CD4-positive, alpha-beta memory T cell (primary cell): Measurements from ENCODE around the gene APBB2. TPM values are rescaled to one million over a fixed set of nuclear protein-coding genes. Genes with fewer than 3 reads are reported as not detected.

ENCODE experiments used
- CTCF ChIA-PET: fragments of 350-600 bp; sonication (Branson Sonifier 250); formaldehyde crosslinking; loops from one replicate; lab custom pipeline; 2021; ENCODE audit warnings: inconsistent platforms; ENCODE audit not compliant: partially characterized antibody; lab: Charles Lee
- POLR2A ChIA-PET: fragments of 350-600 bp; sonication (Branson Sonifier 250); formaldehyde crosslinking; loops from one replicate; lab custom pipeline; 2021; ENCODE audit not compliant: partially characterized antibody; lab: Charles Lee
- DNase-seq, 5 donors: peaks; one replicate each; pipeline versions ENCODE4 v3.0.0 to v3.0.0-alpha.2; 2020 to 2022; ENCODE audit warnings: mixed read lengths in 1 of 5
- H3K27ac ChIP-seq: one replicate; pipeline ENCODE4 v1.7.0; 2013; ENCODE audit warnings: low read depth, low read length
- H3K27me3 ChIP-seq: 2 replicates; pipeline ENCODE4 v1.7.0; 2013; ENCODE audit warnings: mild to moderate bottlenecking, low read length, moderate library complexity; ENCODE audit not compliant: insufficient read depth
- H3K36me3 ChIP-seq: 2 replicates; pipeline ENCODE4 v1.7.0; 2013; ENCODE audit warnings: mild to moderate bottlenecking, low read length, moderate library complexity; ENCODE audit not compliant: insufficient read depth
- H3K4me1 ChIP-seq: 2 replicates; pipeline ENCODE4 v1.7.0; 2013; ENCODE audit warnings: mild to moderate bottlenecking, low read length, moderate library complexity; ENCODE audit not compliant: insufficient read depth
- H3K4me3 ChIP-seq, 2 donors: one replicate each; pipeline ENCODE4 v1.7.0; 2013; ENCODE audit warnings: low read length in 2 of 2, mild to moderate bottlenecking in 1 of 2
- H3K9me3 ChIP-seq, 2 donors: one replicate each; pipeline ENCODE4 v1.7.0; 2013; ENCODE audit warnings: low read length in 2 of 2, control low read depth in 1 of 2; ENCODE audit not compliant: control insufficient read depth in 1 of 2
- H3K27ac Mint-ChIP-seq, 7 donors: one replicate each; pipeline ENCODE4 v1.8.0; 2020 to 2021; ENCODE audit warnings: mixed read lengths in 7 of 7, mild to moderate bottlenecking in 6 of 7, inconsistent platforms in 3 of 7, moderate library complexity in 3 of 7
- H3K27me3 Mint-ChIP-seq, 2 donors: one replicate each; pipeline ENCODE4 v1.8.0; 2020 to 2021; ENCODE audit warnings: mixed read lengths in 2 of 2
- H3K36me3 Mint-ChIP-seq, 2 donors: one replicate each; pipeline ENCODE4 v1.8.0; 2020 to 2021; ENCODE audit warnings: mixed read lengths in 2 of 2, inconsistent platforms in 1 of 2, mild to moderate bottlenecking in 1 of 2
- H3K4me1 Mint-ChIP-seq, 4 donors: one replicate each; pipeline ENCODE4 v1.8.0; 2020 to 2021; ENCODE audit warnings: mixed read lengths in 4 of 4, mild to moderate bottlenecking in 1 of 4
- H3K4me3 Mint-ChIP-seq, 8 donors: one replicate each; pipeline ENCODE4 v1.8.0; 2020 to 2021; ENCODE audit warnings: mixed read lengths in 8 of 8, mild to moderate bottlenecking in 7 of 8, moderate library complexity in 6 of 8, inconsistent platforms in 3 of 8
- H3K9me3 Mint-ChIP-seq, 8 donors: one replicate each; pipeline ENCODE4 v1.8.0; 2020 to 2021; ENCODE audit warnings: mixed read lengths in 8 of 8, mild to moderate bottlenecking in 5 of 8, inconsistent platforms in 3 of 8, moderate library complexity in 1 of 8
- intact Hi-C: fragments of 100-400 bp; cut with micrococcal nuclease; formaldehyde crosslinking; loops from one replicate; pipeline ENCODE4 v1.15.1; 2023
- polyA plus RNA-seq, 2 donors: library from polyadenylated mRNA; unstranded; fragments of 300-500 nt; fragmentation: Illumina TruSeq; gene quantifications; one replicate each; pipeline ENCODE4 v1.2.3, GENCODE V29; 2021
- total RNA-seq, 2 experiments: library from RNA; stranded (reverse); gene quantifications; one replicate each; pipeline ENCODE4 v1.2.3, GENCODE V29; 2021

The APBB2 gene
- total and polyA plus RNA-seq, 4 experiments from 2014 or later: 0.50 to 0.58 TPM; not detected in 2

DNA sequence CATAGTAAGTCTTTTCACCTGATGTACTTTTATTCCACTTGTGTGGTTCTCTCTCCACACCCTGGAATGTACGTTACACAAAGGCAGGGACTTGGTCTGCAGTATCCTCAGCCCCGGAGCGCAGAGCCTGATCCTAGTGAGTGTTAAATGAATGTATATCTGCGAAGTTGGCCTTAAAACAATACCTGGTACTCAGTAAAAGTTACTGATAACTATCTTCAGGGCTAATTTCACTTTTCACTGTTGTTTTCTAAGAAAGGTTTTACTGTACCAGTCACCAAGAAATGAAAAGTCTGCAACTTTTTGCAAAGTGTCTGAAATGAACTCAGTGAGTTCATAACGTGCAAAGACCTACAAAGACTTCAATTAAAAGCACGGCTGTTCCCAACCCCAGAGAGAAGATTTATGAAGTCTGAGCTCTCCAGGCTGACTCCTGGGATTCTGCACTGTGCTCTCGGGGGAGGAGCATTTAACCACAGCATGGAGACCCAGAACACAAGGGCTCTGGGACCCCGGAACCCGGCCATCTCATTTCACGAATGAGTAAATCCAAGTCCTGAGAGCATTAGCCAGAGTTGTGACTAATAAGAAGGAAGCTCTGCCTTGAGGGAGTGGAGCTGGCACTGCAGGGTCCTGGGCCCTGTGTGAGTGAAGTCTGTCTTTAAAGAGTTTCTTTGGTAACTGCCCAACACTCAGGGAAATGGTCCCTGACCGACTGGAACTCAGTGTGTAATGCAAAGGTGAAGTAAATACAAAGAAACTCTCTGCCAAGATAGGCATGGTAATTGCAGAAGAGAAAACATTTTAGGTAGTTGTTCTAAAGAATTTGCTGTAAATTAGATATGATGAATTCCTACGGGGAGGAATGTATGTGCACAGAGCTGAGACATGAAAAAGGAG lies 298.8 kb downstream of the APBB2 start:
- H3K4me3 ChIP-seq: no peak overlapping the region
- no peak for DNase-seq
- Mint-ChIP-seq H3K4me1 (peaks cover 0 to 4% (median 0%) of the 10 kb centered on the region in 4 donors), H3K27ac (no peak overlapping the region), H3K4me3 (no peak overlapping the region), H3K36me3 (no peaks in the 10 kb centered on the region), H3K27me3 (no peaks in the 10 kb centered on the region), H3K9me3 (peaks cover 0 to 2% (median 0%) of the 10 kb centered on the region in 8 donors)
- no peaks in the 10 kb centered on the region for H3K36me3 ChIP-seq
- H3K4me1 ChIP-seq: no peaks in the 10 kb centered on the region
- ChIA-PET CTCF (interaction anchor here (0.9 to 1.5 kb wide), 3 partner anchors 9 to 19 kb away, joined by 3 to 5 read pairs (median 3); no protein-coding TSS in a partner anchor), POLR2A (no interaction called here)
- H3K27me3 ChIP-seq: no peaks in the 10 kb centered on the region
- no peaks in the 10 kb centered on the region for H3K9me3 ChIP-seq
- H3K27ac ChIP-seq: no peak overlapping the region
- intact Hi-C loops: no loop called here

DNA sequence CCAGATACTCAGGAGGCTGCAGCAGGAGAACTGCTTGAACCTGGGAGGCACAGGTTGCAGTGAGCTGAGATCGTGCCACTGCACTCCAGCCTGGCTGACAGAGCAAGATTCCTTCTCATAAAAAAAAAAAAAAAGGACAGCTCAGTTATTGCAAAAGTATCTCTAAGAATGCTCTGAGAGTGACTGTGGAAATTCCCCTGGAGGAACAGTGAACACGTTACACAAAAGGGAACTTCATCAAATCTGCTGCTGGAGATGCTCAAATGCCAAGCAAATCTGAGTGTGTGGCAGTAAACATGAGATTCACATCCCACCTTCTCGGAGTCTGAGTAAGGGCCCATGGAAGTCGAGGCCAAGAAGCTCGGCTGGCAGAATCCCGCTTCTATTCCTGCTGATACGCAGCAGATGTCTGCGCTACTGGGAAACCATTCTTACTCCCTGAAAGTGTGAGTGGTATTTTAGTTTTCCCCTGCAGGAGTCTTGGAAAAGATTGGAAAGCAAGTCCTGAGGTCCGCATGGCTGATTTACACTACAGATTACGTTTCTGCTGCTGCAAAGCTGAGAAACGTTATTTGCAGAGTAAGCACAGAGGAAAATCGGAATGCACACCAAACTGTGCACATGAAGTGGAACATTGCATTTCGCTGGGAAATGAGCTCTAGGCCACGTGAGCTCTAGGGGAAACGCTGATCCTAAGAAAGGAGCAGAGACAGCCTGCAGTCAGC lies 301.7 kb downstream of the APBB2 start:
- Histone ChIP-seq H3K36me3 (no peaks in the 10 kb centered on the region), H3K9me3 (no peaks in the 10 kb centered on the region), H3K27me3 (no peaks in the 10 kb centered on the region), H3K4me1 (peaks cover 11% of the 10 kb centered on the region), H3K4me3 (no peak overlapping the region), H3K27ac (no peak overlapping the region)
- Mint-ChIP-seq H3K36me3 (no peaks in the 10 kb centered on the region), H3K4me3 (no peak overlapping the region), H3K9me3 (peaks cover 0 to 2% (median 0%) of the 10 kb centered on the region in 8 donors), H3K27me3 (no peaks in the 10 kb centered on the region), H3K4me1 (peaks cover 10 to 16% (median 13%) of the 10 kb centered on the region in 4 donors), H3K27ac (no peak overlapping the region)
- ChIA-PET POLR2A (no interaction called here), CTCF (interaction anchor here (1.2 to 10.4 kb wide), 3 partner anchors 13 to 29 kb away, joined by 3 to 100 read pairs (median 92); no protein-coding TSS in a partner anchor)
- no peak for DNase-seq
- intact Hi-C loops: no loop called here

DNA sequence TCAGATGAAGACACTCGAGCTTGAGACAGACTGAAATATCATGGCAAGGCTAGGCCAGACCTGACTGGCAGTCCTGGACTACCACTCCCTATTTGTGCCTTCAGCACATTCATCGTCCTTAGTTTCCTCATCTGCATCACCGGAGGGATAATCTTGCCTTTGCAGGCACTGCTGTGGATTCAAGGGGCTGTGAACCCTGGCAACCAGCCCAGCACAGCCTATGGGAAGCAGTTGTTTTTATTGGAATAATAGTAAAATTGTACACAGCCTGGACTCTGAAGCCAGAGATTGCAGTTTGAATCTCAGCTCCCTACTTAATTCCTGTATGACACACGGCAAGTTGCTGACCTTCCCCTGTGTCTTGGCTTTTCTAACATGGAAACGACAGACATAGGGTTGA lies 303.6 kb downstream of the APBB2 start:
- DNase-seq: no peak
- intact Hi-C loops: no loop called here
- no peaks in the 10 kb centered on the region for H3K27me3 Mint-ChIP-seq
- H3K27ac ChIP-seq: no peak overlapping the region
- no peak overlapping the region for H3K4me3 ChIP-seq
- no peak overlapping the region for H3K27ac Mint-ChIP-seq
- no peaks in the 10 kb centered on the region for H3K27me3 ChIP-seq
- CTCF ChIA-PET: interaction anchor here (7.4 to 10.4 kb wide), 2 partner anchors 12 to 14 kb away, joined by 92 to 100 read pairs; no protein-coding TSS in a partner anchor
- H3K9me3 ChIP-seq: no peaks in the 10 kb centered on the region
- H3K36me3 Mint-ChIP-seq: no peaks in the 10 kb centered on the region
- no peak overlapping the region for H3K4me3 Mint-ChIP-seq
- H3K4me1 ChIP-seq: peaks cover 11% of the 10 kb centered on the region
- POLR2A ChIA-PET: no interaction called here
- H3K9me3 Mint-ChIP-seq: peaks cover 0 to 2% (median 0%) of the 10 kb centered on the region in 8 donors
- H3K4me1 Mint-ChIP-seq: peaks cover 10 to 15% (median 13%) of the 10 kb centered on the region in 4 donors
- no peaks in the 10 kb centered on the region for H3K36me3 ChIP-seq

DNA sequence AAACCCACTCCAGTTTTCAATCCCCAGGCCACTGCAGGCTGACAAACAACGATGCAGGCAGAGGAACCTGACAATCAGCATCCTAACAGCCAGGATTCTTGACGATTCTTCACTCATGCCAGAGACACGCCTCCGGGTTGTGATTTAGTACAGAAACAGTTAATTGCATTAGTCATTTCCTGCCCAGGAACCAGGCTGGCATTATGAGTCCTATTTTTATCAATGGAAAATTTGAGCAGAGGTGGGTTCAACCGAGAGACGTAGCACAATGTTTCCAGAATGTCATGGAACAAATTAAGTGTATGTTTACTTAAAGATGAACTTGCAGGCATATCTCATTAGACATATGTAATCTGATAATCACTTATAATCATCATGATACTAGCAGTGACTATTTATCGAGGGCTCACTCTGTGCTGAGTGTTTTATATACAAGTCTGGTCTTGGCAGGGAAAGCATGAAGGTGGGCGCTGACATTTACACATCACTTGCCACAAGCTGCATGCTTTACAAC lies 304.9 kb downstream of the APBB2 start:
- POLR2A ChIA-PET: no interaction called here
- Histone ChIP-seq H3K9me3 (no peaks in the 10 kb centered on the region), H3K27ac (no peak overlapping the region), H3K27me3 (no peaks in the 10 kb centered on the region), H3K36me3 (no peaks in the 10 kb centered on the region), H3K4me3 (no peak overlapping the region), H3K4me1 (peaks cover 11% of the 10 kb centered on the region)
- intact Hi-C loops: loop anchor here (2.0 kb wide), 1 partner anchor 15 kb away; no protein-coding TSS in a partner anchor
- Mint-ChIP-seq H3K36me3 (no peaks in the 10 kb centered on the region), H3K9me3 (no peaks in the 10 kb centered on the region), H3K4me3 (no peak overlapping the region), H3K27ac (peak overlapping the region in 2 of 7 donors; percentile 2 to 29), H3K27me3 (no peaks in the 10 kb centered on the region), H3K4me1 (peaks cover 10 to 15% (median 12%) of the 10 kb centered on the region in 4 donors)
- DNase-seq: no peak
- CTCF ChIA-PET: interaction anchor here (1.5 to 10.4 kb wide), 3 partner anchors 9 to 16 kb away, joined by 6 to 100 read pairs (median 92); no protein-coding TSS in a partner anchor

DNA sequence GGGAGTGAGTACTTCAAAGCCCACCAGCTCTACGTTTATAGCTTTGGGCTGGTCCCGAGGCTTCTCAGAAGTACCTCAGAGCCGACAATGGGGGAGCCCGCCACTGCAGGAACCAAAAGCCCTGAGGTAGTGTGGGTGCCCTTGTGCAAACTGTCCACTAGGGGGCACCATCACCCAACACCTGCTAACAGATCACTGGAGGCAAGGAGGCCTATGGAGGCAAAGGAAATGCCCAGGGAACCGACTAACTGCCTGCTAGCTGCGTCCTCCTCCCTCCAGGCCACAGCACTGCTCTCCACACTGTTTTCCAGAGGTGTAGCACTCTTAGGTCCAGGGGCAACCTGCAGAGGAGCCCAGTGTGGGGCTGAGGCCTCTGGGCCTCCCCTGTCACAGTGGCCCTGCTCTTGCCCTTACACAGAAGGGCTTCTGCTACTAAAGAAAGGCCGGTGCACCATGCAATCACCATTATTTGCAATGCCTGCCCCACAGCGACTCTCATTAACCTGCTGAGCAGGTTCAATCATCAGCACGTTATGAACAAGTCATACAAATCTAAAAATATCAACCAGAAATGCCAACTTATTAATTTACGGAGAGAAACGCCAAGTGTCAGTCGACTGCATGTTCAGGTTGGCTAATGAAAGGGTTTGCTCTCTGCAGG lies 305.5 kb downstream of the APBB2 start:
- peak overlapping the region in 4 of 7 donors; percentile 2 to 53 (median 39) for H3K27ac Mint-ChIP-seq
- Histone ChIP-seq H3K27me3 (no peaks in the 10 kb centered on the region), H3K4me3 (no peak overlapping the region)

DNA sequence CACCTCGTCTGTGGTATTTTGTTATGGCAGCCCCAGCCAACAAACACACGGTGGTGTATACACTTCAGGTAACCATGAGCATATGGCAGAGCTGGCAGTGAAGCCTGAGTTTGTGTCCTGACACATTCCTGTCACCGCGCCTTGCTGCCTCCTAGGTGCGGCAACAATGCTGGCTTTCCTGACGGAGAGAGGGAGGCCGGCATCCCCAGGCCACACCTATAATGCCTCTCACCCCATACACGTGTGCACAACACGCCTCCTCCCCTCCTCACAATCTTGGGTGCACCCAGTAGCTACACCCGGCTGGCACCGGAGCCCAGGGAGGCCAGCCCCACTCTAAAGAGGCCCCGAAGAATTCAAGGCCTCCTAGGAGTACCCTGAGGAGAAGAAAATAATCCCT lies 306.0 kb downstream of the APBB2 start:
- ChIA-PET POLR2A (no interaction called here), CTCF (interaction anchor here (0.9 to 10.4 kb wide), 4 partner anchors 10 to 57 kb away, joined by 3 to 100 read pairs (median 49); no protein-coding TSS in a partner anchor)
- H3K27me3 Mint-ChIP-seq: peaks cover 0 to 3% of the 10 kb centered on the region in 2 donors
- H3K4me1 Mint-ChIP-seq: peaks cover 10 to 15% (median 12%) of the 10 kb centered on the region in 4 donors
- Histone ChIP-seq H3K4me1 (peaks cover 11% of the 10 kb centered on the region), H3K4me3 (no peak overlapping the region), H3K36me3 (no peaks in the 10 kb centered on the region), H3K27me3 (no peaks in the 10 kb centered on the region), H3K9me3 (no peaks in the 10 kb centered on the region), H3K27ac (no peak overlapping the region)
- no peak overlapping the region for H3K4me3 Mint-ChIP-seq
- no peak overlapping the region for H3K27ac Mint-ChIP-seq
- no peak for DNase-seq
- H3K9me3 Mint-ChIP-seq: peaks cover 0 to 1% (median 0%) of the 10 kb centered on the region in 8 donors
- H3K36me3 Mint-ChIP-seq: no peaks in the 10 kb centered on the region
- intact Hi-C loops: loop anchor here (2.0 kb wide), 1 partner anchor 17 kb away; no protein-coding TSS in a partner anchor

More for the DNA sequence above, 305.5 kb downstream of the APBB2 start:
- no peak overlapping the region for H3K27ac ChIP-seq
- peaks cover 10 to 15% (median 12%) of the 10 kb centered on the region in 4 donors for H3K4me1 Mint-ChIP-seq
- no peaks in the 10 kb centered on the region for H3K36me3 ChIP-seq
- no peaks in the 10 kb centered on the region for H3K36me3 Mint-ChIP-seq
- H3K9me3 Mint-ChIP-seq: no peaks in the 10 kb centered on the region
- intact Hi-C loops: loop anchor here (2.0 kb wide), 1 partner anchor 16 kb away; no protein-coding TSS in a partner anchor
- H3K4me1 ChIP-seq: peaks cover 11% of the 10 kb centered on the region
- peak in 4 of 5 donors; percentile 49 to 56 (median 54) for DNase-seq
- ChIA-PET POLR2A (no interaction called here), CTCF (interaction anchor here (0.9 to 10.4 kb wide), 4 partner anchors 9 to 57 kb away, joined by 3 to 100 read pairs (median 49); no protein-coding TSS in a partner anchor)
- H3K27me3 Mint-ChIP-seq: no peaks in the 10 kb centered on the region
- H3K4me3 Mint-ChIP-seq: peak overlapping the region in 1 of 8 donors; percentile 48
- H3K9me3 ChIP-seq: no peaks in the 10 kb centered on the region
